Endometrial microvascular endothelial cells (primary cell): ENCODE data around the gene BLOC1S3. TPM values are rescaled to one million over a fixed set of nuclear protein-coding genes. Genes with fewer than 3 reads are reported as not detected.
"Not testable (repeated sequence)": the region's sequence is repeated elsewhere in the genome, so short reads cannot be mapped to it uniquely, and the experiment has no call there.

Source experiments
- in situ Hi-C: cut with HindIII; loops from 2 replicates; pipeline ENCODE4 v1.10.0; 2017; ENCODE audit warnings: low sequenced_read_pairs, low pct_unique_long_range_greater_than_20kb; ENCODE audit errors: inconsistent ontology term
- total RNA-seq: library from RNA; depleted of rRNA; stranded (reverse); fragments of >200 nt; gene quantifications from one replicate; pipeline ENCODE4 v1.2.3, GENCODE V29; 2015; ENCODE audit errors: inconsistent ontology term

The BLOC1S3 gene
- total RNA-seq, 1 donor from 2014 or later, result 2.5 TPM

DNA sequence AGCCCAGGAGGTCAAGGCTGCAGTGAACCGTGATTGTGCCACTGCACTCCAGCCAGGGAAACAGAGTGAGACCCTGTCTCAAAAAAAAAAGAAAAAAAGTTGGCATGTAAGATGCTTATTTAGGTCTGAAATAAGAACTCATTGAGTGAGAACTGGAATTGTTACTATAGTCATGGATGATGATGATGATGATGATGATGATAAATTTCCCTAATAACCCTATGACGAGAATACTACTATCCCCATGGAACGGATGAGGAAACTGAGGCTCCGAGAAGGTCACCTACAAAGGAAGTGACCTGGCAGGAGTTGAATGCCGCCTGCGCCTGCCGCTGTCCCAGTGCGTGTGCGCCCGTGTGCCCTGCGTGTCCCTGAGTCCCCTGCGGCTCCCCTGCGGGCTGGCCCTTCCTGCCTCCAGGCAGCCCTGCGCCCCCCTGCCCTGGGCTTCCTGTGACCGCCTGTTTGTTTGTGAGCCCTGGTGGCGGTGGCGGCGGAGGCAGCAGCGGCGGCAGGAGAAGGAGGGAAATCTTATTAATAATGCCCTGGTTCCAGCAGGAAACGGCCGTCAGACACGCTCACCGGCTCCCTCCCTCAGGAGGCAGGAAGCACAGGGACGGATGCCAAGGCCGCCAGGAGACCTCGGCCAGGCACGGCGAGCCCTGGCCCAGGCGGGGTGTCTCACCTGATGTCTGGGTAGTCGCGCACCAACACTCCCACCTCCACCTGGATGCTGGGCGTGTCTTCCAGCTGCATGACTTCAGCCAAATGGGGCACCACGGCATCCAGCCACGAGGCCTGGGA is 37.0 kb downstream of the BLOC1S3 start:
- in situ Hi-C loops, result no loop called here

DNA sequence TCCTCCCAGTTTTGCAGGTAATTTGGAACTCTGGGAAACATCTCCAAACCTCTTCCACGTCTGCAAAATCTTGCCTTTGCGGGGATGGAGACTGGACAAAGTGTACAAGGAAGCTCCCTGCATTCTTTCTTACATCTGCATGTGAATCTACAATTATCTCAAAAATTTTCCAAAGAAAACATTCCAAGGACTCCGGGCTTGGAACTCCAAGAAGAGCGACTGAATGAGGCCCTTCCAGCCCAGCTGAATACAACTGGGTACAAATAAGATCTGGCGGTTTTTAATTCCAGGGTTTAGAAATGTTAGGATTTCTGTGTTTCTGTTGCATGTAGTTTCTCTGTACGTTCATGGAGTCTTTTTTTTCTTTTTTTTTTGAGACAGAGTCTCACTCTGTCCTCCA is 38.1 kb downstream of the BLOC1S3 start:
- in situ Hi-C loops, result no loop called here

DNA sequence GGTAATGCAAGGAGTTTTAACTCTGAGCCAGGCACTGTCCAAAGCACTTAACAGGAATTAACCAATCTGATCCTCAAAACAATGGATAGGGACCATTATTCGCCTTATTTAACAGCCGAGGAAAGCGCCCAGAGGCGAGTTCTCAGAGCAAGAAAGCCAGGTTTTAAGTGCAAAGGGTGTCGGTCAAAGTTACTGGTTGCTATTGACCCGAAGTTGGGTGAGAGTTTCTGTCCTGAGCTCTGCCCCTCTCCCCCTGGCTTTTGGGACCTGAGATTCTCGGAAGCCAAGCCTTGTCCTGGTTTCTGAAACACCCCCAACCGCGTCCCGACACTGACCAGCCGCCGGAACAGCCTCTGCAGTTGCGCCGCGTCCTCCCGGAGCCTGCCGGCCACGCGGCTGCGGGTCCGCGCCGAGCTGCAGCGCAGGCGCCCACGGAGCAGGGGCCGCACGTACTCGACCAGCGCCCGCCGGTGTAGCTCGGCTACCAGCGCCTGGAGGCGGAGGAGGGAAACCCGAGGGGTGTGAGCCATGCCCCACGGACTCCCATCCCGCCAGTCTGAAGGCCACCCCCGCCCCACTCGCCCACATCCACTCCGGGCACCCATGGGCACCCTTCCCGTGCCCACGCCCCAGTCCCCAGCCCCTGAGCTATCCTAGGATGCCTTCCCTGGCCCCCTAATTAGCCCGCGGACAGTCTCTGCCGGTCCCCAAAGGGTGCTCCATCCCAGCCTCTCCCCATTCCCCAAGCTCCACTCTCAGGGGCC is 38.8 kb downstream of the BLOC1S3 start:
- in situ Hi-C loops, result no loop called here

DNA sequence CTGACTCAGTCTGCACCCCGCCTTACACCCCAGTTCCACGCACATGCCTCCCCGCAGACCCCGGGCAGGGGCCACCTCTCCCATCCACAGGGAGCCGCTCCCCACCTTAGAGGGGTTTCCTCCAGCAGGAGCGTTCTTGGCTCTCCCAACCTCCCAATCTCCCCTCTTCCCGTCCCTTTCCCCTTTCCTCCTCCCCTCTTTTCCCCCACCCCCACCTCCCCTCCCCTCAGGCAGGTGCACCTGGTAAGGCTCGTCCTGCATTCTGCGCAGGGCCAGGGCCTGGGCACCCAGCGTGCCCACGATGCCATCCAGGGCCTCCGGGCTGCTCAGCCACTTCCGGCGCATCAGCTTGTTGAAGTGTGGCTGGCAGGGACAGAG is 39.4 kb downstream of the BLOC1S3 start:
- in situ Hi-C loops, result no loop called here

DNA sequence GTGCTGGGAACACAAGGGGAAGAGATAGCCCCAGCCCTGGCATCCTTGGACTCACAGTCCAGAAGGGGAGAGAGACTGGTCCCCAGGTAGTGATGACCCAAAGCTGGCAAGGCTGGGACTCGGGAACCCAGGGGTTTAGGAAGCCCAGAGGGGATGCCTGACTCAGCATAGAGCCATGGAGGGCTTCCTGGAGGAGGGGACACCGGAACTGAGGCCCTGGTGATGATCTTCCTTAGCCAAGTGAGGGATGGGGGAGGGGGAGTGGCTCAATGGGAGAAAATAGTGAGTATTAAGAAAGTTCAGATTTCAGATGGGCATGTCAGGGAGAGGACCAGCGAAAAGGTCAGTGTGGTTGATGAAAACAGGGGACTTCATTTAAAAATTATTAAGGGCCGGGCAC is 39.8 kb downstream of the BLOC1S3 start:
- in situ Hi-C loops, result no loop called here

DNA sequence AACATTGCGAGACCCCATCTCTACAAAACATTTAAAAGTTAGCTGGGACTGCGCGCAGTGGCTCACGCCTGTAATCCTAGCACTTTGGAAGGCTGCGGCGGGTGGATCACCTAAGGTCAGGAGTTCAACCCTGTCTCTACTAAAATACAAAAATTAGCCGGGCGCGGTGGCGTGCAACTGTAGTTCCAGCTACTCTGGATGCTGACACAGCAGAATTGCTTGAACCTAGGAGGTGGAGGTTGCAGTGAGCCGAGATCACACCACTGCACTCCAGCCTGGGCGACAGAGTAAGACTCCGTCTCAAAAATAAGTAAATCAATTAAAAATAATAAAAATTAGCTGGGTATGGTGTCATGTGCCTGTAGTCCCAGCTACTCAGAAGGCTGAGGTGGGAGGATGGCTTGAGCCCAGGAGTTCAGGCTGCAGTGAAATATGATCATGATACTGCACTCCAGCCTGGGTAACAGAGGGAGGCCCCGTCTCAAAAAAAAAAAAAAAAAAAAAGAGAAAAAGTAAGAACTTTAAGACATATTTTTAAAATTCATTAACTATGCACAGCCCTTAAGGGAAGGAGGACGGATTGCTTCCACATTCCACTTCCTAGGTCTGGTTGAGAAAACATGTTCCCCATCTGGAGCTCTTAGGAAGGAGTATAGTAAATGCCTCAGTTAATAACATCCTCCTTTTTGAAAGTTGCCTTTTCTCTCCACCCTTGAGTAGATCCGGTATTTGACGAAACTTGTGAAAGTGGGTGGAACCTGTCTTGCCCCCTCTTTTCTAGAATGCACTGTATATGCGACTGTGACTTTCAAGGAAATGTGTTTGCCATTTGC is 40.5 kb downstream of the BLOC1S3 start:
- in situ Hi-C loops, result no loop called here

DNA sequence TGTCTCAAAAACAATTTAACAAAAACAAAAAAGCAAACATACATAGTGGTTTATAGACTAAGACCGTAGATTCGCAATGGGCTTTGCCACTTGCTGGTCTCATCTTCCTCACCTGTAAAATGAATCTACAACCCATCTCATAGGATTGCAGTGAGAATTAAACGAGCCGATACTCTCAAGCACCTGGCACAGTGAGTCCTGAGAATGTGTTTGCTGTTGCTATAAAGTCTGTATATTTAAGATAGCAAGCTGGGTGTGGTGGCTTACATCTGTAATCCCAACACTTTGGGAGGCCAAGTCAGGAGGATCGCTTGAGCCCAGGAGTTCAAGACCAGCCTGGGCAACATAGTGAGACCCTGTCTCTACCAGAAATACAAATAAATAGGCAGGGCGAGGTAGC is 44.1 kb downstream of the BLOC1S3 start:
- in situ Hi-C loops, result no loop called here

DNA sequence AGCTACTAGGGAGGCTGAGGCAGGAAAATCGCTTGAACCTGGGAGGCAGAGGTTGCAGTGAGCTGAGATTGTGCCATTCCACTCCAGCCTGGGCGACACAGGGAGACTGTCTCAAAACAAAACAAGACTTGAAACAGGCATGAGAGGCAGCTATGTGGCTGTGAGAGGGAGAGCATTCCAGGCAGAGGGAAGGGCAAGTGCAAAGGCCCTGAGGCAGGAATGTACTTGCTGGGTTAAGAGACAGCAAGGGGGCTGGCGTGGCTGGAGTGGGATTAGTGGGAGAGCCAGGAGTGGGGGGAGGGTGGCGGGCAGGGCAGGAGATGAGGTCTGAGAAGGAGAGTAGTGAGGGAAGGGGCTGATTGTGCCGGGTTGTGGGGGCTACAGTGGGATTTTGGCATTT is 45.3 kb downstream of the BLOC1S3 start:
- in situ Hi-C loops, result no loop called here

DNA sequence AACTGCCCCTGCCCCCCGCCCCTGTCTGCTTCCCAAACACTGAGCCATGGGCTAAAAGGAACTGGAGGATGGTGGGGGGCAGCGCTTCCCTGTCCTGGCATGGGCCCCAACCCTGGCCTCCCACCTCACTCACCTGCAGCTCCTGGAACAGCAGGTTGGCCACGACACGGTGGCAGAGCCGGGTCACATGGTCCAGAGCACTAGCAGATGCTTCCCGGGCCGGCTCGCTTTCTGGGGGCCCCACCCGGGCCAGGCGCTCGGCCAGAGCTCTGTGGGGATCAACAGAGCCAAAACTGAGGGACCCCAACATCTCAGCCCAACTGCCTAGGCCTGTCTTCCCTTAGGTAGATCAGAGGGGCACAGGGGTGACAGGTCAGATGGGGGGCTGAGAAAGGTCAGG is 46.1 kb downstream of the BLOC1S3 start:
- in situ Hi-C loops, result no loop called here

DNA sequence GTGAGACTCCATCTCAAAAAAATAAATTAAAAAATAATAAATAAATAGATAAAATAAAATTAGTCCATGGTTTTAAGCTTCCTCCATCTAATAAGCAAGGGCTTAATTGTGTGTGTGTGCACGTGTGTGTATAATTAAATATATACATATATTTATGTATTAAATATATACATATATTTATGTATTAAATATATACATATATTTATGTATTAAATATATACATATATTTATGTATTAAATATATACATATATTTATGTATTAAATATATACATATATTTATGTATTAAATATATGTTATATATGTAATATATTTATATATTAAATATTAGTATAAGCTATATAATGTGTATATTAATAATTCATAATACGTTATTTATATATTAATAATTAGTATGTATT is 50.5 kb downstream of the BLOC1S3 start:
- in situ Hi-C loops, result not testable (repeated sequence)

Other genes with a start within 250 kb of the BLOC1S3 start
- gene APOC4, start 236.5 kb upstream of the BLOC1S3 start, total RNA-seq, result not detected
- gene APOC2, start 232.7 kb upstream of the BLOC1S3 start, total RNA-seq, result not detected
- gene CLPTM1, start 223.4 kb upstream of the BLOC1S3 start, total RNA-seq, result 80.3 TPM
- gene RELB, start 177.3 kb upstream of the BLOC1S3 start, total RNA-seq, result 18.9 TPM
- gene CLASRP, start 139.7 kb upstream of the BLOC1S3 start, total RNA-seq, result 28.2 TPM
- gene ZNF296, start 102.3 kb upstream of the BLOC1S3 start, total RNA-seq, result 0.74 TPM
- gene GEMIN7, start 99.5 kb upstream of the BLOC1S3 start, total RNA-seq, result 61.5 TPM
- 28.2 TPM for gene PPP1R37, start 85.6 kb upstream of the BLOC1S3 start, total RNA-seq
- gene NKPD1, start 17.8 kb upstream of the BLOC1S3 start, total RNA-seq, result not detected
- gene TRAPPC6A, start 547 bp upstream of the BLOC1S3 start, total RNA-seq, result 8.8 TPM
- gene EXOC3L2, start 66.6 kb downstream of the BLOC1S3 start, total RNA-seq, result 2.5 TPM
- gene MARK4, start 72.5 kb downstream of the BLOC1S3 start, total RNA-seq, result 12.7 TPM
- not detected for gene CKM, start 144.1 kb downstream of the BLOC1S3 start, total RNA-seq
- gene KLC3, start 162.0 kb downstream of the BLOC1S3 start, total RNA-seq, result not detected
- 73.3 TPM for gene ERCC2, start 191.8 kb downstream of the BLOC1S3 start, total RNA-seq
- 28.9 TPM for gene PPP1R13L, start 226.3 kb downstream of the BLOC1S3 start, total RNA-seq
- gene POLR1G, start 227.9 kb downstream of the BLOC1S3 start, total RNA-seq, result 13.8 TPM
- 109 TPM for gene ERCC1, start 245.1 kb downstream of the BLOC1S3 start, total RNA-seq